ENCODE measurements around the gene AKT1. TPM values are rescaled to one million over a fixed set of nuclear protein-coding genes. Genes with fewer than 3 reads are reported as not detected.

AKT1 gene
- total RNA-seq, 1 donor from 2014 or later: 147 TPM

DNA sequence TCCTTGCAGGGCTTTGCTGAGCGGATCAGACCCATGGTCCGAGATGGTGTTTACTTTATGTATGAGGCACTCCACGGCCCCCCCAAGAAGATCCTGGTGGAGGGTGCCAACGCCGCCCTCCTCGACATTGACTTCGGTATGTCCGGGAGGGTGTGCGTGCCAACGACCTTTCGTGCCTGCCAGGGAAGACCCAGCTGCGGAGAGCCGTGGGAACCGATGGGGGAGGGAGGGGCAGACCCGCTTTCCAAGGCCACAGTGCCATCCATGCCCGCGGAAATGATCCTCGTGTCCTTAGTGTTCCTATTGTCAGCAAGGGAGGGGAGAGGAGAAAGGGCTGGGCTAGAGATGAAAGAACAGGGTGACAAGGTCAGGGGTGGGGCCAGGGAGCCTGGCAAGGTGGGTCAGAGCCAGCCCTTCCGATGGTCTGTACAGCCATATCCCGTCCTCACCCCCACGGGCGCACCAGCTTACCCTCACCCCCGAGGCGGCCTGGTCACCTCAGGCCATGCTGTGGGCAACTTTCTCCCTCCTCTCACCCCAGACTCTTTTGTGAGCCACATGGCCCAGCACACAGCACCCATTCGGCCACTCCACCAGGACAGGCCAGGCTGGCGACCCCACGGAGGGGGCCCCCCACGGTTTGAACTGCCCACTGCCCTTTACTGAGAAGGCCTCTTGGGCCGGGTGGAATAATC, 54.3 kb downstream of the AKT1 start:
- Mint-ChIP-seq H3K36me3 (ENCODE audit: insufficient read depth) (peaks cover 1% of the 10 kb centered on the region), H3K9me3 (ENCODE audit: low read depth) (no peaks in the 10 kb centered on the region), H3K4me1 (ENCODE audit: low read depth) (no peaks in the 10 kb centered on the region), H3K27ac (no peak overlapping the region), H3K27me3 (no peaks in the 10 kb centered on the region), H3K4me3 (ENCODE audit: low read depth) (no peak overlapping the region)
- no peak for DNase-seq (ENCODE audit: low spot score, unreplicated experiment)
- TF ChIP-seq, protein P1, sequence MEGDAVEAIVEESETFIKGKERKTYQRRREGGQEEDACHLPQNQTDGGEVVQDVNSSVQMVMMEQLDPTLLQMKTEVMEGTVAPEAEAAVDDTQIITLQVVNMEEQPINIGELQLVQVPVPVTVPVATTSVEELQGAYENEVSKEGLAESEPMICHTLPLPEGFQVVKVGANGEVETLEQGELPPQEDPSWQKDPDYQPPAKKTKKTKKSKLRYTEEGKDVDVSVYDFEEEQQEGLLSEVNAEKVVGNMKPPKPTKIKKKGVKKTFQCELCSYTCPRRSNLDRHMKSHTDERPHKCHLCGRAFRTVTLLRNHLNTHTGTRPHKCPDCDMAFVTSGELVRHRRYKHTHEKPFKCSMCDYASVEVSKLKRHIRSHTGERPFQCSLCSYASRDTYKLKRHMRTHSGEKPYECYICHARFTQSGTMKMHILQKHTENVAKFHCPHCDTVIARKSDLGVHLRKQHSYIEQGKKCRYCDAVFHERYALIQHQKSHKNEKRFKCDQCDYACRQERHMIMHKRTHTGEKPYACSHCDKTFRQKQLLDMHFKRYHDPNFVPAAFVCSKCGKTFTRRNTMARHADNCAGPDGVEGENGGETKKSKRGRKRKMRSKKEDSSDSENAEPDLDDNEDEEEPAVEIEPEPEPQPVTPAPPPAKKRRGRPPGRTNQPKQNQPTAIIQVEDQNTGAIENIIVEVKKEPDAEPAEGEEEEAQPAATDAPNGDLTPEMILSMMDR (IDR thresholded peaks at IDR 0.05; ENCODE audit: unreplicated experiment): no peak

DNA sequence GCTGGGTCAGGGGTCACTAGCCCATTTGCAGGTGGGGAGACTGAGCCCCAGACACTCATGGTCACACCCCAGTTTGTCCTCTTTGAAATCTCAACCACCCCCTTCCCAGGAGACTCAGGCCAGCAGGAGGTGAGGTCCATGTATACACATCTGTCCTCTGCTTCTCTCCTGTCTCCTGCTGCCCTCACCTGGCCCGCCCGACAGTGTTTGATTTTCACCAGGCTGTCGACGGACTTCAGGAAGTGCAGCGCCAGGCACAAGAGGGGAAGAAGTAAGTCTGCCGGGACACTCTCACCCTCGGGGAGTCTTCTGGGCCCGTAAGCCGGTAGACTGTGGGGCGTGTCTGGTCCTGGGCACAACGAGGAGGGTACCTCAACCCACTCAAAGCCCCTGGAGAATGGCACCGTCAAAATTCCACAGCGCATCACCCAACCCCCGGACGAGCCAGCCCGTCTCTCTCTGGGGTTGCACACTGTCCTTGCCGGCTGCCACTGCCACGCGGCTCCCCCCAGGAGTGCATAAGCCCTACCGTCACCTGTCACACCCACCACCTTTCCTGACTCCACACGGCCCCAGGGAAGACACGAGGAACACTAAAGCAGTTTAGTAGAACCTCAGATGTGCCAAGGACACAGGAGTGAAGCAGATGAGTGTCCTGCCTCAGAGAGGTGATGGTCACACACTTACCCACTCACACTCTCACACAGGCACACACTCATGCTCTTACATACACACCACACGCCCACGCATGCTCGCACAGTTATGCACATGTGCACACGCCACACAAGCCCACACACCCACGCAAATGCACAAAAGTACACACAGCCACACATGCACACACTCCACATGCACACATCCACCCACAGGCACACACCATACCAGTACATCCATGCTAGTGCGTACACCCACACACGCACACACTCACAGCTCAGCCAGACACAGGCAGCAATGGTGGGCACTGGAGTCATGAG, 55.7 kb downstream of the AKT1 start:
- no peaks in the 10 kb centered on the region for H3K9me3 Mint-ChIP-seq (ENCODE audit: low read depth)
- TF ChIP-seq, protein P1 (IDR thresholded peaks at IDR 0.05; ENCODE audit: unreplicated experiment): no peak
- H3K36me3 Mint-ChIP-seq (ENCODE audit: insufficient read depth): peaks cover 1% of the 10 kb centered on the region
- no peak overlapping the region for H3K27ac Mint-ChIP-seq
- DNase-seq (ENCODE audit: low spot score, unreplicated experiment): no peak
- no peaks in the 10 kb centered on the region for H3K27me3 Mint-ChIP-seq
- H3K4me1 Mint-ChIP-seq (ENCODE audit: low read depth): no peaks in the 10 kb centered on the region
- no peak overlapping the region for H3K4me3 Mint-ChIP-seq (ENCODE audit: low read depth)

DNA sequence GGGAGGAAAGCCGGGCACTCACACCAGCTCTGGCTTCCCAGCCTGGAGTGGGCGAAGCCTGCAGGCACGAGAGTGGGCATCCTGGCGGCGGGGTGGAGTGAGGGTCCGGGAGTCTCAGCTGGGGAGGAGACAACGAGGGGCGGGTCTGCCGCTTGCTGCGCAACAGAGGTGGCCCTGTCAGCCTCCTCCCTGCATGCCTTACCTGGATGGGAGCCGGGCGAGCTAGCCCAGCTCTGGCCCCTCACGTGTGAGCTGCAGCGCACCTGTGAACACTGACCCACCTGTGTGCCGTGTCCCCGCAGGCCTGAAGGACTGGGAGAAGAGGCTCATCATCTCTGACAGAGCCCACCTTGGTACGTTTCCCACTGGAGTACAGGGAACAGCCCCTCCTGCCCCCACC, 56.5 kb downstream of the AKT1 start:
- no peak for DNase-seq (ENCODE audit: low spot score, unreplicated experiment)

DNA sequence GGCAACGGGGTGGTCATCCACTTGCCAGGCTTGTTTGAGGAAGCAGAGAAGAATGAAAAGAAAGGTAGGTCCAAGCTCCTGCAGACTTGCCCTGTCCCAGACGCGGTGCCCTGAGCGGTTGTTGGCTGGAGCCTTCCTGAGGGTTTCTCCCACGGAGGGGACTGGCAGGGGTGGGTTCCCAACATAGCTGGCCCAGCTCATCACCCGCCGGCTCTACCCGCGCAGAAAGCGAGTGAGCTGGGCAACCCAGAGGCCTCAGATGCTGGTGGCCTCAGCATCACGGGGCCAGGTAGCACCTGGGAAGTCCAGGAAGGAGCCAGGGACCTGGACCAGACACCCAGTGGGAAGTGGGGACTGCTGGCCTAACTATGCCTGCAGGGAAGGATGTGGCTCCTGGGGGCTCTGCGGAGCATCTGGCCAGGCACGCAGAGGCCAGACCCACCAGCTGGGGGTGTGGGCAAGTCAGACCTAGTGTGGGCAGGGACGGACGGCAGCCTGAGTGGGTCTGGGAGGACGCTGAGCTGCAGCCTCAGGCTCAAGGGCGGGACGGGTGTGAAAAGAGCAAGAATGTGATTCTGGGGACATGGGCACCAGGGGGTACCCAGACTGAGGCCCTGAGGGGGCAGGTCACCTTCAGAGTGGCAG, 57.1 kb downstream of the AKT1 start:
- Mint-ChIP-seq H3K27me3 (no peaks in the 10 kb centered on the region), H3K4me3 (ENCODE audit: low read depth) (no peak overlapping the region), H3K27ac (no peak overlapping the region), H3K9me3 (ENCODE audit: low read depth) (no peaks in the 10 kb centered on the region), H3K4me1 (ENCODE audit: low read depth) (no peaks in the 10 kb centered on the region), H3K36me3 (ENCODE audit: insufficient read depth) (peaks cover 1% of the 10 kb centered on the region)
- TF ChIP-seq, protein P1 (IDR thresholded peaks at IDR 0.05; ENCODE audit: unreplicated experiment): no peak
- DNase-seq (ENCODE audit: low spot score, unreplicated experiment): no peak

More for the DNA sequence above, 56.5 kb downstream of the AKT1 start:
- H3K4me1 Mint-ChIP-seq (ENCODE audit: low read depth): no peaks in the 10 kb centered on the region
- peaks cover 1% of the 10 kb centered on the region for H3K36me3 Mint-ChIP-seq (ENCODE audit: insufficient read depth)
- no peak overlapping the region for H3K27ac Mint-ChIP-seq
- H3K9me3 Mint-ChIP-seq (ENCODE audit: low read depth): no peaks in the 10 kb centered on the region
- H3K4me3 Mint-ChIP-seq (ENCODE audit: low read depth): no peak overlapping the region
- TF ChIP-seq, protein P1 (IDR thresholded peaks at IDR 0.05; ENCODE audit: unreplicated experiment): no peak
- H3K27me3 Mint-ChIP-seq: no peaks in the 10 kb centered on the region
